GM23248 (cell line): ENCODE measurements around the gene RIC8B.

Experiments used
- EZH2 ChIP-seq: fragments of 200-600 bp; sonication (generic); IDR thresholded peaks from 2 replicates; pipeline ENCODE4 v1.6.1; 2018; ENCODE audit warnings: antibody characterized with exemption, mild to moderate bottlenecking; ENCODE audit not compliant: insufficient read depth, poor library complexity, severe bottlenecking
- EZH2phosphoT487 ChIP-seq: fragments of 200-600 bp; sonication (generic); IDR thresholded peaks from 2 replicates; pipeline ENCODE4 v1.6.1; 2018; ENCODE audit warnings: antibody characterized with exemption, moderate library complexity, mild to moderate bottlenecking, low read depth; ENCODE audit not compliant: insufficient read depth

DNA sequence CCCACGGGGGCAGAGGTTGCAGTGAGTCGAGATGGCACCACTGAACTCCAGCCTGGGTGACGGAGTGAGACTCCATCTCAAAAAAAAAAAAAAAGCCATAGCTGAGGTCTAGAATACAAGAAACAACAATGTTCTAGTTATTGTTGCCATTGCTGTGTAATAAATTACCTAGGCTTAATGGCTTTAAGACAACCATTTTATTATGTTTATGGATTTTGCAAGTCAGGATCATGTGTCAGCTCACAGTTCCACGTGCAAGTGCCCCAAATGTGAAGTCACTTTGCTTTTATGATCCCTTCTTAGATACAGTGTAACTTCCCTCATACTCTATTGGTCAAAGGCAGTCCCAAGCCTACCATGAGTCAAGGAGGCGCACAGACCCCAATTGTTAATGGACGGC lies 49.5 kb upstream of the RIC8B start:
- TF ChIP-seq EZH2 (no peak), EZH2phosphoT487 (no peak)
